GM12878 (cell line): ENCODE results near the gene GMDS. TPM values are rescaled to one million over a fixed set of nuclear protein-coding genes. Genes with fewer than 3 reads are reported as not detected.

Experiments
- ATAC-seq: fragments of 200-7000 bp; cut with Tn5 transposase; 3 replicates; pipeline ENCODE4 v1.9.1; 2020; ENCODE audit warnings: mild to moderate bottlenecking, moderate library complexity
- BruUV-seq: library from RNA; stranded (reverse); fragments of 400-500 nt; replicated peaks from 2 replicates; lab custom pipeline; 2021; lab: Mats Ljungman, UMichigan
- CTCF ChIA-PET: fragments of 300-600 bp; sonication (Branson Sonifier 250); formaldehyde crosslinking; extraction: SDS; loops from one replicate; lab custom pipeline; 2021; ENCODE audit warnings: inconsistent platforms; lab: Yijun Ruan, JAX
- POLR2A ChIA-PET: fragments of 350-600 bp; formaldehyde crosslinking; extraction: SDS; loops from one replicate; lab custom pipeline; 2021; ENCODE audit warnings: inconsistent platforms; lab: Charles Lee
- RAD21 ChIA-PET: fragments of 300-600 bp; sonication (Branson Sonifier 250); formaldehyde crosslinking; loops from one replicate; lab custom pipeline; 2023; ENCODE audit warnings: antibody characterized with exemption; ENCODE audit not compliant: unreplicated experiment; lab: Charles Lee
- SMC1A ChIA-PET: fragments of 300-600 bp; sonication (Branson Sonifier 250); formaldehyde crosslinking; loops from one replicate; lab custom pipeline; 2023; ENCODE audit not compliant: unreplicated experiment, uncharacterized antibody; lab: Charles Lee
- DNase-seq: peaks from one replicate; pipeline ENCODE4 v3.0.0-alpha.2; 2011; ENCODE audit warnings: low read depth, low spot score
- FAIRE-seq: peaks from 3 replicates; lab custom pipeline; 2011; peaks lifted over from hg19 to GRCh38; lab: Jason Lieb, UNC
- H2AFZ ChIP-seq: 2 replicates; pipeline ENCODE4 v1.6.0; 2011; ENCODE audit warnings: low read depth, low read length, control low read depth; ENCODE audit not compliant: control insufficient read depth
- H3K27ac ChIP-seq: 2 replicates; pipeline ENCODE4 v1.5.1; 2011; ENCODE audit warnings: control low read depth; ENCODE audit not compliant: control insufficient read depth, insufficient read depth
- H3K27me3 ChIP-seq, 2 experiments: replicated peaks in 1 of 2; 2 replicates each; pipeline versions ENCODE4 v1.6.0 to v1.6.1; 2011; ENCODE audit warnings: low read length in 1 of 2; ENCODE audit not compliant: control insufficient read depth in 2 of 2, insufficient read depth in 2 of 2
- H3K36me3 ChIP-seq, 2 experiments: 2 replicates each; pipeline ENCODE4 v1.5.1; 2011; ENCODE audit warnings: low read length in 1 of 2; ENCODE audit not compliant: control insufficient read depth in 2 of 2, insufficient read depth in 2 of 2
- H3K4me1 ChIP-seq: 2 replicates; pipeline ENCODE4 v1.6.1; 2011; ENCODE audit warnings: mild to moderate bottlenecking, low read length, moderate library complexity, mixed read lengths; ENCODE audit not compliant: control insufficient read depth, insufficient read depth
- H3K4me2 ChIP-seq: 2 replicates; pipeline ENCODE4 v1.6.0; 2011; ENCODE audit warnings: control low read depth; ENCODE audit not compliant: control insufficient read depth, insufficient read depth
- H3K4me3 ChIP-seq: fragments of 200-600 bp; sonication (generic); 2 replicates; pipeline ENCODE4 v1.5.1; 2016
- H3K79me2 ChIP-seq: 2 replicates; pipeline ENCODE4 v1.6.0; 2011; ENCODE audit warnings: low read length; ENCODE audit not compliant: control insufficient read depth, insufficient read depth
- H3K9ac ChIP-seq: 2 replicates; pipeline ENCODE4 v1.8.0; 2011; ENCODE audit warnings: low read length, control low read depth, mixed read lengths; ENCODE audit not compliant: control insufficient read depth, insufficient read depth
- H3K9me3 ChIP-seq: replicated peaks from 3 replicates; pipeline ENCODE4 v1.5.1; 2011; ENCODE audit warnings: mild to moderate bottlenecking, low read length; ENCODE audit not compliant: control insufficient read depth, insufficient read depth
- H4K20me1 ChIP-seq: 2 replicates; pipeline ENCODE4 v1.6.0; 2011; ENCODE audit not compliant: control insufficient read depth, insufficient read depth
- BRCA1 ChIP-seq: IDR thresholded peaks from 2 replicates; pipeline ENCODE4 v1.6.1; 2011; ENCODE audit warnings: low read depth, low read length, improper control_type of control experiment
- CBFB ChIP-seq: IDR thresholded peaks from 2 replicates; pipeline ENCODE4 v1.6.1; 2016; ENCODE audit warnings: antibody characterized with exemption, low read depth
- E2F4 ChIP-seq: IDR thresholded peaks from 2 replicates; pipeline ENCODE4 v1.6.1; 2012; ENCODE audit warnings: low read depth, low read length, improper control_type of control experiment
- JUND ChIP-seq: IDR thresholded peaks from 2 replicates; pipeline ENCODE4 v1.6.1; 2012; ENCODE audit warnings: low read depth, mild to moderate bottlenecking, low read length, improper control_type of control experiment, moderate library complexity
- MEF2A ChIP-seq: IDR thresholded peaks from 2 replicates; pipeline ENCODE4 v1.6.1; 2011; ENCODE audit warnings: low read depth, mild to moderate bottlenecking, low read length, moderate library complexity; ENCODE audit not compliant: insufficient read depth
- MTA2 ChIP-seq: fragments of 450-650 bp; IDR thresholded peaks from 2 replicates; pipeline ENCODE4 v1.6.1; 2016; ENCODE audit warnings: low read depth, mild to moderate bottlenecking, moderate library complexity
- MYC ChIP-seq: IDR thresholded peaks from 2 replicates; pipeline ENCODE4 v1.6.1; 2011; ENCODE audit warnings: mild to moderate bottlenecking, low read length, moderate library complexity, inconsistent platforms; ENCODE audit not compliant: insufficient read depth, insufficient replicate concordance, insufficient read length, severe bottlenecking
- NFXL1 ChIP-seq: fragments of 450-650 bp; IDR thresholded peaks from 2 replicates; pipeline ENCODE4 v1.6.1; 2017; ENCODE audit warnings: antibody characterized with exemption, mild to moderate bottlenecking, borderline replicate concordance
- NFYB ChIP-seq: IDR thresholded peaks from 2 replicates; pipeline ENCODE4 v1.6.1; 2011; ENCODE audit warnings: low read depth, mild to moderate bottlenecking, low read length, improper control_type of control experiment, moderate library complexity; ENCODE audit not compliant: insufficient read depth
- SP1 ChIP-seq: IDR thresholded peaks from one replicate; pipeline ENCODE4 v1.6.1; 2011; ENCODE audit warnings: low read depth, low read length
- TAF1 ChIP-seq: IDR thresholded peaks from 2 replicates; pipeline ENCODE4 v1.6.1; 2011; ENCODE audit warnings: mild to moderate bottlenecking, low read depth, low read length, borderline replicate concordance
- WGBS: methylation state at CpG from one replicate; pipeline ENCODE4 v1.1.6; 2016; ENCODE audit warnings: low lambda C conversion rate; ENCODE audit not compliant: insufficient replicate concordance, insufficient coverage; ENCODE audit errors: missing lambda C conversion rate; 5-methylcytosine and 5-hydroxymethylcytosine counted together
- in situ Hi-C: fragments of 300-500 bp; cut with MboI; formaldehyde crosslinking; loops from 9 replicates; pipeline ENCODE4 v1.14.3; 2018; ENCODE audit warnings: mixed read lengths
- intact Hi-C: fragments of 100-400 bp; cut with micrococcal nuclease; formaldehyde crosslinking; loops from one replicate; pipeline ENCODE4 v1.14.2; 2022; ENCODE audit not compliant: unreplicated experiment
- polyA plus RNA-seq, 11 experiments: library from polyadenylated mRNA; depleted of rRNA in 4 of 11; unstranded in 6 of 11; stranded (reverse) in 5 of 11; fragments of >200 nt; fragmentation: Nextera tagmentation in 4 of 11; fragmentation: Illumina TruSeq in 1 of 11; extraction: Ambion mirVana in 4 of 11; extraction: Trizol in 1 of 11; gene quantifications; 1 replicate in 1 of 11; 2 replicates in 10 of 11; pipeline versions ENCODE4 v1.2.1 to v1.2.3, GENCODE V29; 2011 to 2016; ENCODE audit warnings: inconsistent platforms in 2 of 11, missing spikeins in 2 of 11, low read depth in 1 of 11
- total RNA-seq, 4 experiments: library from RNA; depleted of rRNA in 3 of 4; stranded (reverse); fragments of >200 nt in 3 of 4; fragmentation: Illumina TruSeq in 1 of 4; extraction: Trizol in 1 of 4; gene quantifications; 2 replicates each; pipeline versions ENCODE4 v1.2.1 to v1.2.3, GENCODE V29; 2013 to 2021
- TF ChIP-seq, protein P1 (sequence below): IDR thresholded peaks from 2 replicates; pipeline ENCODE4 v1.6.1; 2012; ENCODE audit warnings: low read depth, low read length, improper control_type of control experiment

GMDS gene
- total and polyA plus RNA-seq, 10 of the 15 experiments (the other 5 are each of a cell fraction or from before 2014, with no cell fraction given): 0.61 to 53.8 (median 29.3) TPM

- Histone ChIP-seq H3K4me1 (no peaks in the 10 kb centered on the region), H3K27me3 (no peaks in the 10 kb centered on the region)
- TF ChIP-seq, protein P1, sequence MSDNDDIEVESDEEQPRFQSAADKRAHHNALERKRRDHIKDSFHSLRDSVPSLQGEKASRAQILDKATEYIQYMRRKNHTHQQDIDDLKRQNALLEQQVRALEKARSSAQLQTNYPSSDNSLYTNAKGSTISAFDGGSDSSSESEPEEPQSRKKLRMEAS: no peak
- TF ChIP-seq MEF2A (no peak), NFXL1 (no peak), CBFB (no peak)
- TF ChIP-seq, all 136 proteins: peak for 0
- ChIA-PET SMC1A (no interaction called here), CTCF (interaction anchor here (1.1 to 1.8 kb wide), 3 partner anchors 16 to 192 kb away, joined by 3 to 5 read pairs (median 3); no protein-coding TSS in a partner anchor), RAD21 (interaction anchor here (1.4 kb wide), 1 partner anchor 17 kb away, joined by 4 read pairs; no protein-coding TSS in a partner anchor), POLR2A (no interaction called here)
- in situ Hi-C loops: no loop called here
- DNase-seq (no peak), FAIRE-seq (no peak), ATAC-seq (no peak)
- Histone ChIP-seq H3K4me3 (no peak overlapping the region), H3K79me2 (no peaks in the 10 kb centered on the region), H3K9ac (no peak overlapping the region), H3K27ac (no peak overlapping the region), H2AFZ (no peak overlapping the region), H3K36me3 (no peaks in the 10 kb centered on the region), H4K20me1 (no peaks in the 10 kb centered on the region), H3K9me3 (no peaks in the 10 kb centered on the region), H3K4me2 (no peak overlapping the region)
- 98% methylated on average over 3 of the region's 3 CpGs for WGBS
- intact Hi-C loops: no loop called here
- BruUV-seq: no TSS peak
Measured at GRCh38 chr6:2120912-2121311, 124.5 kb downstream of the GMDS start.

- H3K27me3 ChIP-seq: no peaks in the 10 kb centered on the region
- intact Hi-C loops (no loop called here), in situ Hi-C loops (no loop called here)
- POLR2A ChIA-PET: interaction anchor here (0.7 kb wide), 1 partner anchor 11 kb away, joined by 3 read pairs; no protein-coding TSS in a partner anchor
- SMC1A ChIA-PET: no interaction called here
- TF ChIP-seq MYC (no peak), SP1 (no peak), JUND (no peak), BRCA1 (no peak), MTA2 (no peak), NFYB (no peak), E2F4 (no peak), TAF1 (no peak)
- H3K4me2 ChIP-seq: no peak overlapping the region
- RAD21 ChIA-PET: interaction anchor here (1.0 kb wide), 1 partner anchor 15 kb away, joined by 3 read pairs; no protein-coding TSS in a partner anchor
- no peak overlapping the region for H2AFZ ChIP-seq
- no peaks in the 10 kb centered on the region for H3K79me2 ChIP-seq
- no peaks in the 10 kb centered on the region for H3K4me1 ChIP-seq
- no peak for DNase-seq
- CTCF ChIA-PET: interaction anchor here (0.7 to 1.0 kb wide), 3 partner anchors 10 to 146 kb away, joined by 3 read pairs; no protein-coding TSS in a partner anchor
- no peak overlapping the region for H3K4me3 ChIP-seq
- no peak for ATAC-seq
- no peak overlapping the region for H3K9ac ChIP-seq
- no peaks in the 10 kb centered on the region for H3K9me3 ChIP-seq
- no peaks in the 10 kb centered on the region for H3K36me3 ChIP-seq
- H3K27ac ChIP-seq: no peak overlapping the region
- 100% methylated on average over 1 of the region's 1 CpG for WGBS
- BruUV-seq: no TSS peak
- H4K20me1 ChIP-seq: no peaks in the 10 kb centered on the region
- no peak for FAIRE-seq
Measured at GRCh38 chr6:2119275-2119674, 126.1 kb downstream of the GMDS start.
